SK-N-SH treated with all-trans-retinoic acid at 6 μM for 48 hours (cell line): ENCODE measurements around the gene ATG10.

Source experiments
- ARNTL ChIP-seq: fragments of 450-650 bp; formaldehyde crosslinking; IDR thresholded peaks from 2 replicates; pipeline ENCODE4 v1.5.0; 2020; ENCODE audit warnings: low read depth, mild to moderate bottlenecking, moderate library complexity, borderline replicate concordance
- CREB5 ChIP-seq: fragments of 250-450 bp; sonication (Bioruptor Pico); IDR thresholded peaks from 2 replicates; pipeline ENCODE4 v1.5.1; 2020; ENCODE audit warnings: low read depth, mild to moderate bottlenecking, moderate library complexity
- OSR1 ChIP-seq: fragments of 250-450 bp; sonication (Bioruptor Pico); IDR thresholded peaks from 2 replicates; pipeline ENCODE4 v1.8.0; 2022; ENCODE audit warnings: moderate library complexity, mild to moderate bottlenecking, inconsistent platforms
- PATZ1 ChIP-seq: fragments of 250-450 bp; sonication (Bioruptor Pico); IDR thresholded peaks from 2 replicates; pipeline ENCODE4 v1.8.0; 2020; ENCODE audit warnings: mild to moderate bottlenecking, moderate library complexity, borderline replicate concordance
- RARB ChIP-seq: fragments of 250-450 bp; sonication (Bioruptor Pico); IDR thresholded peaks from 2 replicates; pipeline ENCODE4 v1.8.0; 2021; ENCODE audit warnings: mild to moderate bottlenecking, moderate library complexity
- TSHZ2 ChIP-seq: fragments of 250-450 bp; sonication (Bioruptor Pico); IDR thresholded peaks from 2 replicates; pipeline ENCODE4 v1.5.0; 2020; ENCODE audit warnings: mild to moderate bottlenecking, moderate library complexity
- ZFP3 ChIP-seq: fragments of 250-450 bp; sonication (Bioruptor Pico); IDR thresholded peaks from 2 replicates; pipeline ENCODE4 v1.5.0; 2020; ENCODE audit warnings: mild to moderate bottlenecking, moderate library complexity
- ZNF565 ChIP-seq: fragments of 450-650 bp; formaldehyde crosslinking; conservative IDR thresholded peaks from 2 replicates; pipeline ENCODE4 v1.5.0; 2020; ENCODE audit warnings: low read depth, mild to moderate bottlenecking, moderate library complexity
- ZNF70 ChIP-seq: fragments of 450-650 bp; formaldehyde crosslinking; IDR thresholded peaks from 2 replicates; pipeline ENCODE4 v1.5.0; 2020; ENCODE audit warnings: mild to moderate bottlenecking, moderate library complexity

GRCh38 chr5:82176115-82176814 lies 204.4 kb downstream of the ATG10 start:
- TF ChIP-seq ZFP3 (CRISPR knock-in tag) (no peak), RARB (CRISPR knock-in tag) (no peak), ARNTL (CRISPR knock-in tag) (no peak), CREB5 (CRISPR knock-in tag) (no peak), PATZ1 (CRISPR knock-in tag) (no peak), OSR1 (CRISPR knock-in tag) (no peak), ZNF70 (CRISPR knock-in tag) (no peak), TSHZ2 (CRISPR knock-in tag) (no peak), ZNF565 (CRISPR knock-in tag) (no peak)
